ENCODE results near the gene CCNL1.

Gene CCNL1

DNA sequence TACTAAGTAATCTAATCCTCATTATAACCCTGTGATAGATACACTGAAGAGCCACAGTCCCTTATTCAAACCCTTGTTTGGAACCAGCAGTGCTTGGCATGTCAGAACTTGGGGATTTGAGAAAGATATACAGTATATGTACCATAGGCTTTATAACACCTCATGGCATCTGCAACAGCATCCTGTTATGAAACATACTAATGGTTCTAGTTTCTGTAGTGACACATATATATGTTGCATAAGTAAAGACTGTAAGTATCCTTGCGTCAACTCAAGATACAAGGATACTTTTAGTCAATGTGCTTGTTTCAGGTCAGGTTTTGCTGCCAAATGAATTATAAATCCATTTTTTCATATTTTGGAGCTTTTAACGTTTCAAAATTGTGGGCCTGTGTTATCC is 58.5 kb downstream of the CCNL1 start:
- Histone ChIP-seq H3K4ac (ENCODE audit: low read length) (no peak overlapping the region), H3K27ac (replicated peaks; ENCODE audit: low read length) (no peak overlapping the region), H3K4me2 (ENCODE audit: insufficient read depth, low read length, poor library complexity, severe bottlenecking) (no peak overlapping the region), H3K27me3 (ENCODE audit: control insufficient read depth in 3 of 3, insufficient read depth in 3 of 3, low read depth in 1 of 3, low read length in 3 of 3) (peaks cover 0 to 28% (median 0%) of the 10 kb centered on the region in 3 experiments), H3K36me3 (replicated peaks in 1 of 2; ENCODE audit: control insufficient read depth in 2 of 2, insufficient read depth in 2 of 2, low read length in 2 of 2) (no peaks in the 10 kb centered on the region), H2BK120ac (ENCODE audit: low read depth, low read length) (no peak overlapping the region), H3K79me1 (ENCODE audit: low read depth, low read length) (no peaks in the 10 kb centered on the region), H4K91ac (ENCODE audit: low read depth, low read length, poor library complexity) (no peak overlapping the region), H3K9ac (ENCODE audit: low read depth, low read length, poor library complexity) (no peak overlapping the region), H2BK15ac (ENCODE audit: low read length) (no peak overlapping the region), H2AFZ (ENCODE audit: low read length) (no peak overlapping the region), H4K8ac (ENCODE audit: low read depth, low read length) (no peak overlapping the region), H3K14ac (ENCODE audit: low read length) (no peak overlapping the region), H3K9me3 (replicated peaks in 1 of 2; ENCODE audit: control insufficient read depth in 2 of 2, insufficient read depth in 1 of 2, low read depth in 1 of 2, low read length in 2 of 2) (no peaks in the 10 kb centered on the region), H3K18ac (ENCODE audit: low read length) (no peak overlapping the region), H3K4me3 (ENCODE audit: low read length in 2 of 2) (no peak overlapping the region), H3K23ac (ENCODE audit: low read depth, low read length, poor library complexity) (no peak overlapping the region), H2BK12ac (ENCODE audit: low read length) (no peak overlapping the region), H3K4me1 (ENCODE audit: control insufficient read depth in 2 of 2, insufficient read depth in 1 of 2, low read depth in 1 of 2, low read length in 2 of 2) (peaks cover 11 to 18% of the 10 kb centered on the region in 2 donors), H2BK5ac (ENCODE audit: low read length) (no peak overlapping the region), H2AK5ac (ENCODE audit: low read depth, low read length) (no peak overlapping the region)
- no peak for DNase-seq (ENCODE audit: low spot score)
- no CpG with 5 or more reads among the region's 2 CpGs for WGBS, 2 donors (ENCODE audit: extremely low coverage in 2 of 2, insufficient read length in 2 of 2, insufficient replicate concordance in 1 of 2)

DNA sequence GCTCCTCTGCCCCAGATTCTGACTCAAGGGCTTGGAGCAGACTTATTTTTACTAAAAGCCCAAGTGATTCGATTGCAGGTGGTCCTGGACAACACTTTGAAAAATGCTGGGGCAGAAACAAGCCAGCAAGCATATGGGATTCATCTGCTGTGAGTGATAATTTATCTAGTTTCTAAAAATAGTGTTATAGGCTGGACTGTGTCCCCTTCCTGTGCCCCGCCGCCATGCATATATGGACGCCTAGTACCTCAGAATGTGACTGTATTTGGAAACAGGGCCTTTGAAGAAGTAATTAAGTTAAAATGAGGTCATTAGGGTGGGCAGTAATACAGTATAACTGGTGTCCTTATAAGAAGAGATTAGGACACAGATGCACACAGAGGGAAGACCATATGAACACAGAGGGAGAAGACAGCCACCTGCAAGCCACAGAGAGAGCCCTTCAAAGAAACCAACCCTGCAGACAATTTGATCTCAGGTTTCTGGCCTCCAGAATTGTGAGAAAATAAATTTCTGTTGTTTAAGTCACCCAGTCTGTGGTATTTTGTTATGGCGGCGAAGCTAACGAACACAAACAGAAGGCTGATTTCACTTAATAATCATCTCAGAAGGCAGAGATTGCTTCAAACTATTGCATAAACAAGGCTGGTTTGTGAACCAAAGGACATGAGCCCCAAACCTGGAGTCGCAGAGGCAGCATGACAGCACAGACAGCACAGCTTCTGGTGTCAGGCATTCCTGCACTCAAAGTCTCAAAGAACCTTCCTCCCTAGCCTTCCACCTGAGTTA is 59.1 kb downstream of the CCNL1 start:
- H3K79me1 ChIP-seq (ENCODE audit: low read depth, low read length): no peaks in the 10 kb centered on the region
- H3K4me2 ChIP-seq (ENCODE audit: insufficient read depth, low read length, poor library complexity, severe bottlenecking): no peak overlapping the region
- no peak overlapping the region for H2BK15ac ChIP-seq (ENCODE audit: low read length)
- H4K8ac ChIP-seq (ENCODE audit: low read depth, low read length): no peak overlapping the region
- H2BK12ac ChIP-seq (ENCODE audit: low read length): no peak overlapping the region
- H3K27ac ChIP-seq (replicated peaks; ENCODE audit: low read length): no peak overlapping the region
- no peak overlapping the region for H2BK5ac ChIP-seq (ENCODE audit: low read length)
- WGBS, 2 donors (ENCODE audit: extremely low coverage in 2 of 2, insufficient read length in 2 of 2, insufficient replicate concordance in 1 of 2): no CpG with 5 or more reads among the region's 8 CpGs
- H3K36me3 ChIP-seq (replicated peaks in 1 of 2; ENCODE audit: control insufficient read depth in 2 of 2, insufficient read depth in 2 of 2, low read length in 2 of 2): no peaks in the 10 kb centered on the region
- H2BK120ac ChIP-seq (ENCODE audit: low read depth, low read length): no peak overlapping the region
- H3K27me3 ChIP-seq (ENCODE audit: control insufficient read depth in 3 of 3, insufficient read depth in 3 of 3, low read depth in 1 of 3, low read length in 3 of 3): peaks cover 0 to 31% (median 0%) of the 10 kb centered on the region in 3 experiments
- no peak overlapping the region for H3K4me3 ChIP-seq (ENCODE audit: low read length in 2 of 2)
- no peak for DNase-seq (ENCODE audit: low spot score)
- no peak overlapping the region for H3K9ac ChIP-seq (ENCODE audit: low read depth, low read length, poor library complexity)
- H3K14ac ChIP-seq (ENCODE audit: low read length): no peak overlapping the region
- H3K4ac ChIP-seq (ENCODE audit: low read length): no peak overlapping the region
- H4K91ac ChIP-seq (ENCODE audit: low read depth, low read length, poor library complexity): no peak overlapping the region
- no peak overlapping the region for H3K18ac ChIP-seq (ENCODE audit: low read length)
- no peak overlapping the region for H2AFZ ChIP-seq (ENCODE audit: low read length)
- H3K23ac ChIP-seq (ENCODE audit: low read depth, low read length, poor library complexity): no peak overlapping the region
- H2AK5ac ChIP-seq (ENCODE audit: low read depth, low read length): no peak overlapping the region
- H3K4me1 ChIP-seq (ENCODE audit: control insufficient read depth in 2 of 2, insufficient read depth in 1 of 2, low read depth in 1 of 2, low read length in 2 of 2): peaks cover 11 to 15% of the 10 kb centered on the region in 2 donors
- no peaks in the 10 kb centered on the region for H3K9me3 ChIP-seq (replicated peaks in 1 of 2; ENCODE audit: control insufficient read depth in 2 of 2, insufficient read depth in 1 of 2, low read depth in 1 of 2, low read length in 2 of 2)

DNA sequence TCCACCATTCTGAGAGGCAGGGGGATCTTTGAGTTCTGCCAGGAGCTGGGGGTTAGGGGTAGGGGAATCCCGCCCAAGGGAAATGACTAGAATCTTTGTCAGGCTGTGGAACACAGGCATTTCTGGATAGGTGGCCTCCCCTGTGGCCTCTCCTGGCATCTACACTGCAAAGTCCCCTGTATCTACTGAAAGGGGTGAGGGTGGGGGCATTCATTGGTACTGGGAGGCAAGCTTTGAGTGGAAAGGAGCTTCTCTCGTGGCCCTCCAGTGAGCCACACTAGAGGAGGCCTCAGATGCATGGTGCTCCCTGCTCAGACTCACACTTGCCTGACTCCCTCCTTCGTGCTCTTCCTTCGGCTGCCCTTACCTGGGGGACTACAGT is 59.9 kb downstream of the CCNL1 start:
- H3K36me3 ChIP-seq (replicated peaks in 1 of 2; ENCODE audit: control insufficient read depth in 2 of 2, insufficient read depth in 2 of 2, low read length in 2 of 2): no peaks in the 10 kb centered on the region
- no peak overlapping the region for H2BK5ac ChIP-seq (ENCODE audit: low read length)
- peaks cover 7 to 8% of the 10 kb centered on the region in 2 donors for H3K4me1 ChIP-seq (ENCODE audit: control insufficient read depth in 2 of 2, insufficient read depth in 1 of 2, low read depth in 1 of 2, low read length in 2 of 2)
- no peak overlapping the region for H3K27ac ChIP-seq (replicated peaks; ENCODE audit: low read length)
- H3K9me3 ChIP-seq (replicated peaks in 1 of 2; ENCODE audit: control insufficient read depth in 2 of 2, insufficient read depth in 1 of 2, low read depth in 1 of 2, low read length in 2 of 2): no peaks in the 10 kb centered on the region
- H2AK5ac ChIP-seq (ENCODE audit: low read depth, low read length): no peak overlapping the region
- no peak overlapping the region for H2BK15ac ChIP-seq (ENCODE audit: low read length)
- H3K27me3 ChIP-seq (ENCODE audit: control insufficient read depth in 3 of 3, insufficient read depth in 3 of 3, low read depth in 1 of 3, low read length in 3 of 3): peaks cover 0 to 31% (median 0%) of the 10 kb centered on the region in 3 experiments
- H2BK12ac ChIP-seq (ENCODE audit: low read length): no peak overlapping the region
- H3K14ac ChIP-seq (ENCODE audit: low read length): no peak overlapping the region
- H3K4me3 ChIP-seq (ENCODE audit: low read length in 2 of 2): no peak overlapping the region
- H2AFZ ChIP-seq (ENCODE audit: low read length): no peak overlapping the region
- no peak for DNase-seq (ENCODE audit: low spot score)
- no peak overlapping the region for H3K9ac ChIP-seq (ENCODE audit: low read depth, low read length, poor library complexity)
- H2BK120ac ChIP-seq (ENCODE audit: low read depth, low read length): no peak overlapping the region
- no peak overlapping the region for H3K18ac ChIP-seq (ENCODE audit: low read length)
- H3K23ac ChIP-seq (ENCODE audit: low read depth, low read length, poor library complexity): no peak overlapping the region
- H4K8ac ChIP-seq (ENCODE audit: low read depth, low read length): no peak overlapping the region
- H3K4ac ChIP-seq (ENCODE audit: low read length): no peak overlapping the region
- no peak overlapping the region for H3K4me2 ChIP-seq (ENCODE audit: insufficient read depth, low read length, poor library complexity, severe bottlenecking)
- H3K79me1 ChIP-seq (ENCODE audit: low read depth, low read length): no peaks in the 10 kb centered on the region
- no CpG with 5 or more reads among the region's 4 CpGs for WGBS, 2 donors (ENCODE audit: extremely low coverage in 2 of 2, insufficient read length in 2 of 2, insufficient replicate concordance in 1 of 2)
- no peak overlapping the region for H4K91ac ChIP-seq (ENCODE audit: low read depth, low read length, poor library complexity)

DNA sequence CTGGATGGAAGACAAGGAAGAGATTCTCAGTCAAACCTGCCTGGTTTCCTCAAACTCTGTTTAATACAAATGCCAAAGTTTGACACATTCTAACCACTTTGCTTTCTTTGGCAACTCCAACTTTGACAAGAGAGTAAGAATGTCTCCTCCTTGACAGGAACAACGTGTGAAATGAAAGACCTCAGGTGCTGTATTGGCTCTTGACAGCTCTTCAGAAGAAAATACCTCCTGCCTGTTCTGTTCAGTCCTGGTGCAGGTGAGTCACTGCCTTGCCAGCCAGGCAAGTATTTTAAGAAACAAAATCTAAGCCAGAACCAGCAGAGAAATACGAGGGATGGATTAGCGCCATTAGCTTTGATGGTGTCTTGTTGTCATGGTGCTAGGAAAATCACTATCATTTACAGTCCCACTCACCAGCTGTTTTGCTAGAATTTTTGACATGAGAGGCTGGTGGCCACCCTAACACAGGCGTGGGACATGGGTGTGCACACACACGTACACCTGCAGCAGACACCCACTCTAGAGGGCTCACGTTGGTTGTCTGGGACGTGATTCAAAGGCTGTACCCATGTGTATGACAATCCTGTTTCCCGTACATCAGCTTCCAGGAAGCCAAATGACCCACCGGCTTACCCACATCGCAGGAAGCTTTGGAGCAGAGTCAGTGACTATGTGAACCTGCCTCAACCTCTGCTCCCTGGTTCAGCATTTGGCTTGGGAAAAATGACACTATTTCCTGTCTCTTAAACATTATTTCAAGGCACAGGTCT is 60.4 kb downstream of the CCNL1 start:
- no peak overlapping the region for H3K27ac ChIP-seq (replicated peaks; ENCODE audit: low read length)
- no peak overlapping the region for H3K18ac ChIP-seq (ENCODE audit: low read length)
- H2BK12ac ChIP-seq (ENCODE audit: low read length): no peak overlapping the region
- no peak overlapping the region for H2BK5ac ChIP-seq (ENCODE audit: low read length)
- no peak overlapping the region for H3K23ac ChIP-seq (ENCODE audit: low read depth, low read length, poor library complexity)
- no CpG with 5 or more reads among the region's 10 CpGs for WGBS, 2 donors (ENCODE audit: extremely low coverage in 2 of 2, insufficient read length in 2 of 2, insufficient replicate concordance in 1 of 2)
- no peak overlapping the region for H3K4me2 ChIP-seq (ENCODE audit: insufficient read depth, low read length, poor library complexity, severe bottlenecking)
- no peak overlapping the region for H3K14ac ChIP-seq (ENCODE audit: low read length)
- no peak overlapping the region for H3K4me3 ChIP-seq (ENCODE audit: low read length in 2 of 2)
- no peak overlapping the region for H2AFZ ChIP-seq (ENCODE audit: low read length)
- peaks cover 5 to 6% of the 10 kb centered on the region in 2 donors for H3K4me1 ChIP-seq (ENCODE audit: control insufficient read depth in 2 of 2, insufficient read depth in 1 of 2, low read depth in 1 of 2, low read length in 2 of 2)
- H3K36me3 ChIP-seq (replicated peaks in 1 of 2; ENCODE audit: control insufficient read depth in 2 of 2, insufficient read depth in 2 of 2, low read length in 2 of 2): no peaks in the 10 kb centered on the region
- H2BK15ac ChIP-seq (ENCODE audit: low read length): no peak overlapping the region
- H3K9ac ChIP-seq (ENCODE audit: low read depth, low read length, poor library complexity): no peak overlapping the region
- no peak overlapping the region for H2AK5ac ChIP-seq (ENCODE audit: low read depth, low read length)
- DNase-seq (ENCODE audit: low spot score): no peak
- H2BK120ac ChIP-seq (ENCODE audit: low read depth, low read length): no peak overlapping the region
- H4K91ac ChIP-seq (ENCODE audit: low read depth, low read length, poor library complexity): no peak overlapping the region
- no peak overlapping the region for H4K8ac ChIP-seq (ENCODE audit: low read depth, low read length)
- peaks cover 0 to 31% (median 0%) of the 10 kb centered on the region in 3 experiments for H3K27me3 ChIP-seq (ENCODE audit: control insufficient read depth in 3 of 3, insufficient read depth in 3 of 3, low read depth in 1 of 3, low read length in 3 of 3)
- H3K79me1 ChIP-seq (ENCODE audit: low read depth, low read length): no peaks in the 10 kb centered on the region
- no peaks in the 10 kb centered on the region for H3K9me3 ChIP-seq (replicated peaks in 1 of 2; ENCODE audit: control insufficient read depth in 2 of 2, insufficient read depth in 1 of 2, low read depth in 1 of 2, low read length in 2 of 2)
- H3K4ac ChIP-seq (ENCODE audit: low read length): no peak overlapping the region

All from neuronal stem cell (in vitro differentiated cells).